Activated CD4-positive, alpha-beta T cell treated with anti-CD3 and anti-CD28 coated beads for 4 hours (primary cell): ENCODE results near the gene SHQ1.
"Not testable (repeated sequence)": the region's sequence is repeated elsewhere in the genome, so short reads cannot be mapped to it uniquely, and the experiment has no call there.

ENCODE experiments used
- DNase-seq, 2 donors: peaks; one replicate each; pipeline ENCODE4 v3.0.0-alpha.2; 2020

The SHQ1 gene

DNA sequence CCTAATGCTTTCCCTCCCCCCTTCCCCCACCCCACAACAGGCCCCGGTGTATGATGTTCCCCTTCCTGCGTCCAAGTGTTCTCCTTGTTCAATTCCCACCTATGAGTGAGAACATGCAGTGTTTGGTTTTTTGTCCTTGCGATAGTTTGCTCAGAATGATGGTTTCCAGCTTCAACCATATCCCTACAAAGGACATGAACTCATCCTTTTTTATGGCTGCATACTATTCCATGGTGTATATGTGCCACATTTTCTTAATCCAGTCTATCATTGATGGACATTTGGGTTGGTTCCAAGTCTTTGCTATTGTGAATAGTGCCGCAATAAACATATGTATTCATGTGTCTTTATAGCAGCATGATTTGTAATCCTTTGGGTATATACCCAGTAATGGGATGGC is 137.8 kb downstream of the SHQ1 start:
- DNase-seq = not testable (repeated sequence)

- no peak for DNase-seq
Measured at GRCh38 chr3:72708441-72708840, 139.8 kb downstream of the SHQ1 start.

DNA sequence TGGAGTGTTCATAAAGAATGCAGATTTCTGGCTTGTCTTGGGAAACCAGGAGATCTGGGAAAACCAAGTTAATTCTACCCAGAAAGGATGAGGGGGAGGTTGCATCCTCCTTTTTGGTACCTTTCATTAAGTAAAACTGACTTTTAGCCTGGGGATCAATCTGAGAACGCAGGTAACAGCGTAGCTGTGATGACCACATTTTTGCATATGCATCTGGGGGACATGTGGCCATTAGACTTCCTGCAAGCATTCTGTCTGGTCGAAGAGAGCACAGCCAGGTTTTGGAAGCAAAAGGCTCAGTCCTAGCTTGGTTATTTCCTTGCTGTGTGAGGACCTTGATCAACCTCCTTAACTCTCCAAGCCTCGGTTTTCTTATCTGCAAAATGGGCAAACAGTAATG is 145.2 kb downstream of the SHQ1 start:
- DNase-seq = no peak

DNA sequence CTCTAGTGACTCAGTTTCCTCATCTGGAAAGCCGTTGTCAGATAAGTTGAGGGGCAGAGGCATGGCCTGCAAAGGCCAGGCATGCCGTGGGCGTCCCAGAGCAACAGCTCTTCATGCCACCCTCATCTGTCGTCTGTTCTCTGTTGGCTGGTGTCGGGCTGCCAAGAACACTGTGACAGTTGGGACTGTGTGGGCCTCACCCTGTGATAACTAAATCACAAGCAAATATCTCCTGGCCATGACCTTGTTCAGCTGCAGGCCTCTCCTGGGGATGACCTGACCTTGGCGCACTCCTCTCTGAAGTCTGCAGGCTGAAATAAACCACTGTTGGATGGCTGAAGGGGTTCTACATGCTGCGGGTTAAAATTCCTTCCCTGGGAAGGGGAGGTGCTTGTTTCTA is 145.9 kb downstream of the SHQ1 start:
- no peak for DNase-seq

DNA sequence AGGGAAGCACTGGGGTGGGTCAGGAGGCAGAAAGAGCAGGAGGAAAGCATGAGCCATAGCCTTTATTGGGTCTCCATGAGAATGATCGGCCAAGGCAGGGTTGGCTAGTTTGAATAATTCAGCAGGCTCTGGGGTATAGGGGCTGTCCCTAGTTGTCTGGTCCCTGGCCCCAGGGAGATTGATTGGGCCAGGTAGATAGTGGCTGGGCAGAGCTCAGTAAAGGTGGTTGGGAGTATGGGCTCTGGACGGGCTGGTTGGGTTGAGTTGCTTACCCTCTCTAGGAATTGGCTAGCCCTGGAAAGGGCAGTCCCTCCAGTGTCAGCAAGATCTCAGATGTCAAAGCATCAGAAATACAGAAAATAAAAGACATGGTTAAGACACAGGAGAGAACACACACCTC is 148.1 kb downstream of the SHQ1 start:
- DNase-seq = no peak

DNA sequence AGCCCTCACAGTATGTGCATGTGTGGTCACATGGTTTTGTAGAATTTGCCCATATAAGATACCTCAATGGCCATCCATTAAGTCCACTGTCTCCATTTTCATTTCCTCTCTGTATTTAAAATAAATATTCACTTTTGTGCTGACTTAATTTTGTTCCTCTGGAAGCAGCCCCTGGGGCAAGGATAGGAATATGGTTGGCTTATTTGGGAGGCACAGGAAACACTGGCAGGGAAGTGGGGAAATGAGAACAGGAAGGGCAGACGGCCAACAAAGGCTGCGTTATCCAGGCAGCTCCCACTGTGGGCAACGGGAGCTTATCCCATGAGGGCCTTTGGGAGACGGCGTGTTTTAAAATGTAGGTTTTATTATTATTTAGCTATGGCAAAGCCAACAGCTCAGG is 148.6 kb downstream of the SHQ1 start:
- no peak for DNase-seq
